ENCODE results near the gene DCP1A.
"Not testable (repeated sequence)": the region's sequence is repeated elsewhere in the genome, so short reads cannot be mapped to it uniquely, and the experiment has no call there.

Gene DCP1A

DNA sequence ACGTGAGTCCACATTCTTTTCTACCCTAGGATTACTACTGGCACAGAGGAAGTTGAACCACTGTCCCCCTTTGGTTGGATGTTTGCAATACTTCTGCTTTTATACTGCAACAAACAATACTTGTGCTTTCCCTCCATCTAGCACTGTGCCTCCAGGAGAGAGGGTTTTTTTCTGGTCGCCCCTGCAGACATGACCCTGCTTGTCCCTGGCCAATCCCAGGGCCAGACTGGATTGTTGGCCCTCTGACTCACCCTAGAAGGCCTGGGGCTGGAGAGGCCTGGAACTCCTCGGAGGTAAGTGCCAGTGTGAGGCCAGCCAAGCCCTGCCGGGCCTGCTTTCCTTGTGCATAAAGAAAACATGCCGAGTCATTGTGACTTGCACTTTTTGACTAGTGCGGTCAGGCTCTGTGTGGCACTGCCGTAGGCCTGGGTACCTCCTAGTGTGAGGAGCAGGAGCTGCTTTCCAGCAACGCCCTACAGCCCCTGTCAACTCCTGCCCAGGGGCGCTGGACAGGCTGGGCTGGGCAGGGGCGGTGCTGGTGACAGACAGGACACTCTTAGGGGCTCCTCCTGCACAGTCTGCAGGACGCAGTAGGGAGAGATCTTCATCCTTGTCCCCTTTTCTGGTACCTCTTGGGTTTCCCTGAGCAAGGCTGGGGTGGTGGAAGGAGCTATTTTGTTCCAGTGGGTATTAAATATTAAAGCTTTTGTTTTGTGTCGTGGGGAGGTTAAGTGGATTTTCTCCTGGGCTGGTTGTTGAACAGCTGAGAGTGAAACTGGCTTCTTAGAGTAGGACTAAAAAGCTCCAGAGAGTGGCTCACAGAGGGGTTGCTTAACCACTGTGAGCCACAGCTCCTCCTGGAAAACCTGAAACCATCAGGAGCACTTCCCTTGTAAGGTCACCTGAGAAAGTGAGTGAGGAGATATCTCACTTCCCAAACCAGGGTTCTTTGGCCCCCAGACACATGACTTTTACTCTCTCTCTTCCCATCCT lies 77.2 kb downstream of the DCP1A start:
- Histone ChIP-seq H3K27ac (peak overlapping the region in 18 of 21 experiments; percentile 17 to 79 (median 70)), H3K4me3 (no peak overlapping the region)

DNA sequence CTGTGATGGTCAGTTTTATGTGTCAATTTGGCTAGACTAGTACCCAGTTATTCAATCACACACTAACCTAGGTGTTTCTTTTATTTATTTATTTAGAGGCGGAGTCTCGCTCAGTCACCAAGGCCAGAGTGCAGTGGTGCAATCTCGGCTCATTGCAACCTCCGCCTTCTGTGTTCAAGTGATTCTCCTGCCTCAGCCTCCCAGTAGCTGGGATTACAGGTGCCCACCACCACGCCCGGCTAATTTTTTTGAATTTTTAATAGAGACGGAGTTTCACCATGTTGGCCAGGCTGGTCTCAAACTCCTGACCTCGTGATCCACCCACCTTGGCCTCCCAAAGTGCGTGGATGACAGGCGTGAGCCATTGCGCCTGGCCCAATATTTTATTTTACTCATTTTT lies 78.2 kb downstream of the DCP1A start:
- H3K4me3 ChIP-seq = not testable (repeated sequence)
- H3K27ac ChIP-seq = peak overlapping the region in 9 of 21 experiments; percentile 43 to 79 (median 73)

DNA sequence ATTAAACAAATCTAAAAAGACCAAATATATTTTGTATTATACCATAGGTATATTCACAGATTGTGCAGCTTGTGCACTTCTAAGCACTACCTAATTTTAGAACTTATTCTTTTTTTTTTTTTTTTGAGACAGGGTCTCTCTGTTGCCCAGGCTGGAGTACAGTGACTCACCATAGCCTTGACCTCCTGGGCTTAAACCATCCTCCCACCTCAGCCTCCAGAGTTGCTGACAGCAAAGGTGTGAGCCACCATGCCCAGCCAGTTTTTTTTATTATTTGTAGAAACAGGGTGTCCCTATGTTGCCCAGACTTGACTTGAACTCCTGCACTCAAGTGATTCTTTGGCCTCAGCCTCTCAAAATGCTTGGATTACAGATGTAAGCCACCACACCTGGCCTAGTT lies 79.6 kb downstream of the DCP1A start:
- no peak overlapping the region for H3K27ac ChIP-seq
- no peak overlapping the region for H3K4me3 ChIP-seq

DNA sequence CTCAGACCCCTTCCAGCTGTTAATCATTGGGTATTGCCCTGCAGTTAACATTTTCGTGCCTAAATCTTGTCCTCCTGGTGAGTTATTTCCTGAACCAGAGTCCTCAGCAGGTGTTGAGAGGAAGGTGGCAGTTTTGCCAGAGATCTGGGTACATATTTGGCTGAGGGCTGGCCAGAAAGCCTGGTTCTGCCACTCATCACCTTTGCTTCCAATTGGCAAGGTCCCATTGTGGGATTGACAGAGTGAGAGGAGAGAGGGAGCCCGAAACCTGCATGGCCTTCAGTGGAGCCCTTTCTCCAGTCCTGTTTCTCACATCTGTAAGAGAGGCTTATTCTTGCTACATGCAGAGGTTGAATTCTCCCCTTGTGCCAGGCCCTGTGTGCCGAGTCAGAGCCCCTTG lies 82.6 kb downstream of the DCP1A start:
- Histone ChIP-seq H3K27ac (no peak overlapping the region), H3K4me3 (no peak overlapping the region)

DNA sequence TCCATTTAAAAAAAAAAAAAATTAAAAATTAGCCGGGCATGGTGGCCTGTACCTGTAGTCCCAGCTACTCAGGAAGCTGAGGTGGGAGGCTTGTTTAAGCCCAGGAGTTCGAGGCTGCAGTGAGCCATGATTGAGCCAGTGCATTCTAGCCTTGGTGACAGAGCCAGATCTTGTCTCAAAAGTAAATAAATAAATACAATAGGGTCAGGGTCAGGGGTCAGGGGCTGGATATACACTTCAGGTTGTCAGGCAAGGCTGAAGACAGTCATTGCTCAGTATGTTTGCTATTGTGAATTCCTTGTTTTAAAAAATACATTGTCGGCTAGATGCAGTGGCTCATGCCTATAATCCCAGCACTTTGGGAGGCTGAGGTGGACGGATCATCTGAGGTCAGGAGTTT lies 83.4 kb downstream of the DCP1A start:
- H3K27ac ChIP-seq = no peak overlapping the region
- H3K4me3 ChIP-seq = no peak overlapping the region

DNA sequence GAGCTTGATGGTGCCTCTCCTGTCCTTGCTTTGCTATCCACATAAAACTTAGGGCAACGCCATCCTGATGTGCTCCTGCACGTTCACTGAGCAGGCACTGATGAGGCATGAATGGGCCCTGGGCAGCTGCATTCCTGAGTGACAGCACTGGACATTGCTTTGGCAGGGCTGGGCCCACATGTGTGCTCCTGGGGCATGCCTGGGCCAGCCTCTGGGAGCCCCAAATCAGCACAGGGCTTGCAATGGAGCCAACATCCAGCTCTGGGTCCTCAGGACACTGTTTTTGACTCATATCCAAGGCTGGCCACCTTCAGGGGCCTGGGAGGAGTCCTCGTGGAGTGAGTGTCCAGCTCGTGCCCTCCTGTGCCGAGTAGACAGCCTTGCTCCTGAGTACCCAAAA lies 85.6 kb downstream of the DCP1A start:
- Histone ChIP-seq H3K27ac (no peak overlapping the region), H3K4me3 (no peak overlapping the region)

DNA sequence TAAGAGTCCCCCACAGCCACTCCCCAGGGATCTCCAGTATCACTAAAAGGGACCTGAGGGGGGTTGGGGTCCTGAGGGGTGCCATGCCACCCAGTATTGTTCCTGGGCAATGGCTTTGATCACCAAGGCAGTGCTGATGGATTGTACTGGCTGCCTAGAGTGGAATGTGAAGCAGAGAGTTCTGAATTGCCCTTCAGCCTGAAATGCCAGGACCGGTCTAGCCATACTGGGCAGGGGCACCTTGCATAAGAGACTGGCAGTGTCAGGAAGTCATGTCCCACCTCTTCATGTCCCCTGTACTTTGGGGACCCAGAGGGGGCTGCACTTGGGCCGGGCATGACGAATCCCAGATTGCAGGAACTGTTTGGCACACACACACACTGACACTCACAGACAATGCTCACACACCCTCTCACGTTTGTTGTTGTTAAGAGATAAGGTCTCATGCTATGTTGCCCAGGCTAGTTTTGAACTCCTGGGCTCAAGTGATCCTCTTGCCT lies 87.0 kb downstream of the DCP1A start:
- H3K27ac ChIP-seq = no peak overlapping the region
- no peak overlapping the region for H3K4me3 ChIP-seq

DNA sequence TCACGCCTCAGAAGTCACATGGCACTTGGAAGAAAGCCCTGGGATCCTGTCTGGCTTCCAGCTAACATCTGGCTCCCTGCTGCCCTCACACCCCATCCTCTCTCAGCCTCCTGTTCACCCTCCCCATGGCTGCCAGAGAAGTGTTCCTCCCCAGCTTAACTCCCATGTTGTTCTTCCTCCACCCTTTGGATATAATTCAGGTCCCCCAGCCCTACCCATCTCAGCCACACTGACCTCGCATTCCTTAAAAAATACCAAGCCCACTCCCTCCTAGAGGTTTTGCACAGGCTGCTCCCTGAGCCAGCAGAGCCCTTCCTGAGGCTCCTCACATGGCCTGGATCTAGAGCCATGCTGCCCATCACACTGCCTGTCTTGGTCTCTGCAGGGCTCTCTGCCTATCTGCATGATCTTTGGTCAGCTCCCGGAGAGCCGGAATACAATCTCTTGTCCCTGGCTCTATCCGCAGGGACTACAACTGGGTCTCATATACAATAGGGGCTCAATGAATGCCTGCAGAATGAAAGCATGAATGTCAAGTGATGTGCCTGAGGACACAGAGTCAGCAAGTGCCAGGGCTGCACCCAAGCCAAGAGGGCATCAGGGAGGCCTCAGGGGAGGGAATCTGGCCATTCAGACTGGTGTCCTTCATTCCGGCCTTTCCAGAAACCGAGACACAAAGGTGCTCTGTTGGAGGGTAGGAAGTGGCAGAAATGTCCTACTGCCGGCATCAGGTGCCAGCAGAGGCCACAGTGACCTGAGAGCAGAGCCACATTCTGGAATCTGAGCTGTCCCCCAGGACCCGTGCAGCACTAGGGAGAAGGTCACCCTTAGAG lies 87.7 kb downstream of the DCP1A start:
- H3K4me3 ChIP-seq = no peak overlapping the region
- H3K27ac ChIP-seq = no peak overlapping the region

DNA sequence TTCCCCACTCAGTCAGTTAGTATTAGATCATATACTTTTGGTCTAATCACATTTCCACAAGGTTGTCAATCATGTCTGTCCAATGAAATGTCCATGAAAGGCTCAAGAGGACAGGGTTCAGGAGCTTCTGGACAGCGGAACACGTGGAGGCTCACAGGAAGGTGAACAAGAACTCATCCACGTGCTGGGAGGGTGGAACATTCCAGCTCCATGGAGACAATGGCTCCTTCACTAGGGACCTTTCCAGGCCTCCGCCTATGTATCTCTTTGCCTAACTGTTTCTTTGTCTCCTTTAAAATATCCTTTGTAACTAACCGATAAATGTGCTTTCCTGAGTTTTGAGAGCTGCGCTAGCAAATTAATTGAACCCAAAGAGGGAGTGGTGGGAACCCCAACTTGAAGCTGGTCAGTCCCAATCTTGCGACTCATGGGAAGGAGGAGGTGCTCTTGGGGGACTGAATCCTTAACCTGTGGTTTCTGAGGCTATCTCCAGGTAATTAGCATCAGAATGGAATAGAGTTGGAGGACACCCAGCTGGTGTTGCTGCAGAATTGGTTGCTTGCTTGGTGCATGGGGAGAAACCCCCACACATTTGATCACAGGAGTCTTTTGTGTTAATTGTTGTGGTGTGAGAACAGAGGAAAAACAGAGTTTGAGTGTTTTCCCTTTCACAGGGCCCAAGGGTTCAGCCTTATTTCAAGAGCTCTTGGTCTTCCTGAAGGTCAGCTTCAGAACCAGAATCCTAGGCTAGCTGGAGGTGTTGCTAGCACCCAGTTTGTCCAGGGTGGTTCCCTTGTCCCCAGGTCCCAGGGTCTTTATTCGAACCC lies 88.5 kb downstream of the DCP1A start:
- Histone ChIP-seq H3K4me3 (no peak overlapping the region), H3K27ac (no peak overlapping the region)

DNA sequence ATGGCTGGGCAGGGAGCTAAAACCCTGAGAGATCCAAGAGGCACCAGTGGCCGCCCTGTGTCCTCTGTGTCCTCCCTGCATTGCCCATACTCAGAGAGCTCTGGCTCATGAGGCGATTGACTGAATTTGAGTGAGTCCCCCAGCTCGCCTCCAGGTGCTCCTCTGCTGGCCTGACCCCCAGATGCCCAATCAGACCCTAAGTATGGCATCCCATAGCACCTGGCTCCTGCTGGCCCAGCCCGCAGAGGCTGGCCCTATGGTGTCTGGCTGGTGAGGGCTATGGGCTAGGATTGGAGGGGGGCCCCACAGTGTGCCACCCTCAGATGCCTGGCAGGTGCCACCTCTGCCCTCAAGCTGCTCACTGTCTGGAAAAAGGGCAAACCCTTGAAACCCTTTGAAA lies 89.9 kb downstream of the DCP1A start:
- Histone ChIP-seq H3K27ac (no peak overlapping the region), H3K4me3 (no peak overlapping the region)

DNA sequence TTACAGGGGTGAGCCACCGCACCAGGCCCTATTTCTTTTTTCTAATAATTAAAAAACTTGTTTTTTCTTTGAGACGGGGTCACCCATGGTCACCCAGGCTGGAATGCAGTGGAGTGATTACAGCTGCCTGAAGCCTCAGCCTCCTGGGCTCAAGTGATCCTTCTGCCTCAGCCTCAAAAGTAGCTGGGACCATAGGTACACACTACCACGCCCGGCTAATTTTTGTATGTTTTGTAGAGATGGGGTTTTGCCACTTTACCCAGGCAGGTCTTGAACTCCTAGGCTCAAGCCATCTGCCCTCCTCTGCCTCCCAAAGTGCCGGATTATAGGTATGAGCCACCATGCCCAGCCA lies 90.7 kb downstream of the DCP1A start:
- no peak overlapping the region for H3K4me3 ChIP-seq
- H3K27ac ChIP-seq = no peak overlapping the region

DNA sequence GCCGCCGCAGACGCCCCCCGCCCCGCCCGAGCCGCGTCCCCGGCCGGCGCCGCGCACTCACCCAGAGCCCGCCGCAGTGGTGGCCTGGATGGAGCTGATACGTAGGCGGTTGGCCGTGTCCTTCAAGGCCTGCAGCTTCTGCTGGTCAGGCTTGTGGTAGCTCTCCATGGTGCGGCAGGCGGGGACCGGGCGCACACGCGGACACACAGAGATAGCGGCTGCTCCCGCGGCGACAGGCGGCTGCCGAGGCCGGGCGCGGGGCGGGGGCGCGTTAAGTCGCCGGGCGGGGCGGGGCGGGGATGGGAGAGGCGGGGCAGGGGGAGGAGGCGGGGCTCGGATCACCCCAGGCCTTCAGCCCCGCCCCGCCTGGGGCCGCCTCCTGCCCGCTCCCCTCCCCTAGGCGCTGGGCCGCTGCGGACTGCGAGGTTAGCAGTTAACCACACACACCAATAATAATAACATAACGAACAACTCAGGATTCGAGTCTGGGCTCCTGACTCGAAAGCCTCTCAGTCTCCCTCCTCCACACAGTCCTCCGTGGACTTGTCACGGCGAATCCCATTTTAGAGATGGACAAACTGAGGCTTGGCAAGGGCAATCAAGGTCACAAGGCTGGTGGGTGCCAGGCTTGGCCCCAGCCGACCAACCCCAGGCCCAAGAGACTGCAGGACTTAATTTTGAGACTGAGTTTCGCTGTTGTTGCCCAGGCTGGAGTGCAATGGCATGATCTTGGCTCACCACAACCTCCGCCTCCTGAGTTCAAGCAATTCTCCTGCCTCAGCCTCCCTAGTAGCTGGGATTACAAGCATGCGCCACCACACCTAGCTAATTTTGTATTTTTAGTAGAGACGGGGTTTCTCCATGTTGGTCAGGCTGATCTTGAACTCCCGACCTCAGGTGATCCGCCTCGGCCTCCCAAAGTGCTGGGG lies 91.3 kb downstream of the DCP1A start, which contains the start of gene TKT:
TSS of gene TKT (minus strand) at position 248 of the 929 bp plus-strand sequence. CDS start at position 168, 80 bp downstream.
- Histone ChIP-seq H3K4me3 (peak within 1 kb of the TSS; percentile 51 to 96 (median 73)), H3K27ac (peak within 1 kb of the TSS; percentile 59 to 91 (median 82))

DNA sequence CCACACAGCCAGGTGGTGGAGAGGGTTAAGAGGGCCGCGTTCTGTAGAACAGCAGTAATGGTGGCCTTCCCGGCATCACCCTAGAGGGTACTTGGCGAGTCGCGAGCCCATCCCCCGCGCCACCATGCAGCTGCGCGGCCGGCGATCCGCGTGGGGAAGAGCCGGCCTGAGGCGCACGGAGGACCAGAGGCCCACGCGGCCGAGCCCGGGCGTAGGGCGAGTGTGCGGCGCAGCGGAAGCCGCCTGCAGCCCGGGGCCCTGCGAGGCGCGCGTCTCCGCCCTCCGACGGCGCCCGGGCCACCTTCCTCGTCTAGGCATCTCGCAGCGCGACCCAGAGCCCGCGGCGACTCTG lies 91.9 kb downstream of the DCP1A start:
- peak overlapping the region; percentile 59 to 91 (median 82) for H3K27ac ChIP-seq
- H3K4me3 ChIP-seq = peak overlapping the region; percentile 51 to 96 (median 73)

DNA sequence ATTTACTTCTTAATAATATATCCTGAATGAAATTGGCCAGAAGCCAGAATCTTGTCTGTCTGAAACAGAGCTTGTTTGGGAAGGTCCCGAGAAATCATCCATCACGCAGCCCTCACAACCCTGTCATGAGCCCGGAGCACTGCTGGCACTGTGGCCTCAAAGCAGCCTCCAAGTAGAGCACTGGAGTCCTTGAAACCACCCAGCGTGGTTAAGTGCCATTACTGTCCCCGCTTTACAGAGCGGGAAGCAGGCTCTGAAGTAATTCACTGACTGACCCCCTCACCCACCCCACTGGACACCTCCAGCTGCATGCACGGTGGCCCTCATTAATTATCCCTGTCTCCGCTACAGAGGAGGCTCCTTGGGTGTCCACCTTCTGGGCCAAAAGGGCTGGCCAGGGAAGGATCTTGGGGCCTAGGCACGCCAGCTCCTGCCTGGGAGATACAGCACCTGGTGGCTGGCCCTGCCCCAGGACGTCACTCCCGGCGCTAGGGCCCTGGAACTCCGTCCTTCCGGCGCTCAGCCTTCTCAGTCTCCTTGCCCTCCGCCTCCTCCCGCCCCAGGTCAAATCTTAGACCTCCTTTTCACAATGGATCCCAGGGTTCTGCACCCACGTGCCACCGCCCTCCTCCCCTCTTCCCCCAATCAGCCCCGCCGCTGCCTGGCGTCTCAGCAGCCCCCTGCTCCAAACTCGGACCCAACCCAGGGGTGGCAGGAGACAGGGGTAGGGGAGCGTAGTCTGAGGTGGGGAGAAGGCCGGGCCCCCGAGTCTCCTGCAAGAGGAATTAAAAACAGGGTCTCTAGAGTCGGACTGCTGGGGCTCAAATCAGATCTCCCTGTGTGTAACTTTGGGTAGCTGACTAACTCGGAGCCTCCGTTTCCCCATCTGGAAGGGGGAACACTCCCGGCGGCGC lies 92.6 kb downstream of the DCP1A start:
- peak overlapping the region; percentile 59 to 91 (median 82) for H3K27ac ChIP-seq
- H3K4me3 ChIP-seq = peak overlapping the region; percentile 51 to 96 (median 73)

DNA sequence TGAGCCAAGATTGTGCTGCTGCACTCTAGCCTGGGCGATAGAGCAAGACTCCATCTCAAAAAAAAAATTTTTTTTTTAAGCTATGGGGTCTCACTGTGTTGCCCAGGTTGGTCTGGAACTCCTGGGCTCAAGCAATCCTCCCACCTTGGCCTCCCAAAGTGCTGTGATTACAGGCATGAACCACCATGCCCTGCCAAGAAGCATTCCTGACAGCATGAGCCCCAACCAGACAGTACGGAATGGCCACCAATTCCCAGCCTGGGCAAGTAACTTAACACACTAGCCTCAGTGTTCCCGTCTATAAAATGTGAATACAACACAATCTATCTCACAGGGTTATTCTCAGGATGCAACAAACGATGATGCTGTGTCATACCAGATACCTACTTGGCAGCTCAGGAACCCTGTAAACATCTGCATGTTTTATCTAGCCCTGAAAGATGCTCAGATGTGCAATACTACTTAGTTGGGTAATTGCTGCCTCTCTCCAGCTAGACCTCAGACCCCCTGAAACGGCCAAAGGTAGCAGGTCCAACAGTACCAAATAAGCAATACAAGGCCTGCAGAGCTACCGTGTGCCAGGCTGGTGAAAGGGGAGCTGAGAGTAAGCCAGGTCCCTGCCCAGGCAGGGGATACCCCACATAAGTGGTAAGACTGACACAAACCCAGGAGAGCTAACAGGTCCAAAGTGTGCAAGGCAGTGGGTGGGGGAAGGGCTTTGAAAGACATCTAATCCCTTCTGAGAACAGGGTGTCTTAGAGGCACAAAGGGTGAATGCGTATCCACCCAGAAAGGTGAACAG lies 93.4 kb downstream of the DCP1A start:
- H3K27ac ChIP-seq = peak overlapping the region in 11 of 21 experiments; percentile 18 to 91 (median 83)
- H3K4me3 ChIP-seq = peak overlapping the region; percentile 51 to 96 (median 73)

DNA sequence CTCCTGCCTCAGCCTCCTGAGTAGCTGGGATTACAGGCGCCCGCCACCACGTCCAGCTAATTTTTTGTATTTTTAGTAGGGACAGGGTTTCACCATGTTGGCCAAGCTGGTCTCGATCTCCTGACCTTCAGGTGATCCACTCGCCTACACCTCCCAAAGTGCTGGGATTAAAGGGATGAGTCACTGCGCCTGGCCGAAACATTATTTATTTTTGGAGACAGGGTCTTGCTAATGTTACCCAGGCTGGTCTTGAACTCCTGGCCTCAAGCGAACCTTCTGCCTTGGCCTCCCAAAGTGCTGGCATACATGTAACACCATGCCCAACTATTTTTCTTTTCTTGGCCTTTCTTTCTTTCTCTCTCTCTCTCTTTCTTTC lies 94.4 kb downstream of the DCP1A start:
- H3K4me3 ChIP-seq = not testable (repeated sequence)

More for the DNA sequence above, 94.4 kb downstream of the DCP1A start:
- peak overlapping the region in 1 of 21 experiments; percentile 17 for H3K27ac ChIP-seq

All from skin epidermis (tissue), 12 donors.